GM10266 (cell line): ENCODE data around the gene SLC35E4.

ENCODE experiments used
- DNase-seq: peaks from one replicate; pipeline ENCODE4 v3.0.0; 2012; ENCODE audit errors: extremely low spot score
- CTCF ChIP-seq: IDR thresholded peaks from 2 replicates; pipeline ENCODE4 v1.5.1; 2012; ENCODE audit warnings: mild to moderate bottlenecking, low read depth; ENCODE audit not compliant: control insufficient read depth, insufficient read depth; ENCODE audit errors: missing control alignments

SLC35E4 gene

DNA sequence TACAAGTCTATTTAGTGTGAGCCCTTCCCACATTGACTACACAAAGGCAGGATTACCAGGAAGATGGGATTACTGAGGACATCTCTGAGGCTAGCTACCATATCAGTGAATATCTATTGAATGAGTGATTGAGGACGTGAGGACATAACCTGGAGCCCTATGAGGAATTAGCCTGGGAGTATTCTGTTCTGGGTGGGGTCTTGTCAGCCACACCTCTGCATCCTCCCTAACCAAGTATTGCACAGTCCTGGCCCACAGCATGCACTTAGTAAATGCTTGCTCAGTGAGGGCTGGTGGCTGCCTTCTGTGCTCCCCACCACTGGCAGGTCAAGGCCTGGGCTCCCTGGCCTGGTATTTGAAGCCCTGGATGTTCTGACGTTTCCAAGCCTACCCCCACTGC, 17.3 kb downstream of the SLC35E4 start:
- TF ChIP-seq CTCF: no peak
- no peak for DNase-seq

DNA sequence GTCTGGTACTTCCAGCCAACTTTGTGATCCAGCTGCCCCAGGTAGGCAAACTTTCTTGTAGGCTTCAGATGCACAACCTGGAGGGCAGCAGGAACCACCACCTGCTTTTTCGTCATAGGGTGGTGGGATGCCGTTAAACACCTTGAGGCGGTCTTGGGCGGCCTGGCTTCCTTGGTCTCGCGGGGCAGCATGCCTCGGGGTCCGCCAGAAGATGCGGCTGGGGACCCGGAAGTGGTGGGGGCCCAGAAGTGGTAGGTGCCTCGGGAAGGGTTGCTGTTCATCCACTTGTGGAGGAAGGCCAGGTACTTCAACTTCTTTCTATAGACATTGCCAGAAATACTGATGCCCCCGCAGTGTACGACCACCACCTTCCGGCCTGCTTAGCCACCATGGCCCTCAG, 18.8 kb downstream of the SLC35E4 start:
- no peak for TF ChIP-seq CTCF
- DNase-seq: no peak

DNA sequence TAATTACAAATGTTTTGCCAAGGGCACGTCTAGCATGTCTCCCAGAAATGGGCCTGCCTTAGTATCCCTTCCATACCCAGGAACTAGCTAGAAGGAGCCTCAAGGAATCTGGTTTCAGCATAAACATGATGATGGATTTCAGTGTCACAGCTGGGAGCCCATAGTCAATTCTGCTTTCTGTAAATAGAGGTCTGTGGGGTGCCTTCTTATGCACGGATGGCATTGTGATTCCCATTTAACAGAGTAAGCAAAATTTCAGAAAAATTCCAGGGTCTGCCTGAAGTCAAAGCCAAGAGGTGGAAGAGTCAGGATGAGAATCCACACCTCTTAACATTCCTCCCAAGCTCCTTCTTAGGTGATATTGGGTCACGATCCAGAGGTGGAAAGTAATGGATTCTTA, 20.0 kb downstream of the SLC35E4 start:
- no peak for DNase-seq

GRCh38 chr22:30662040-30662439, 26.5 kb downstream of the SLC35E4 start:
- no peak for TF ChIP-seq CTCF

More for the DNA sequence above, 20.0 kb downstream of the SLC35E4 start:
- TF ChIP-seq CTCF: no peak

GRCh38 chr22:30664798-30665197, 29.2 kb downstream of the SLC35E4 start:
- TF ChIP-seq CTCF: no peak
- DNase-seq: no peak

More at GRCh38 chr22:30662040-30662439, 26.5 kb downstream of the SLC35E4 start:
- no peak for DNase-seq

GRCh38 chr22:30665266-30665665, 29.7 kb downstream of the SLC35E4 start:
- no peak for DNase-seq
- no peak for TF ChIP-seq CTCF

DNA sequence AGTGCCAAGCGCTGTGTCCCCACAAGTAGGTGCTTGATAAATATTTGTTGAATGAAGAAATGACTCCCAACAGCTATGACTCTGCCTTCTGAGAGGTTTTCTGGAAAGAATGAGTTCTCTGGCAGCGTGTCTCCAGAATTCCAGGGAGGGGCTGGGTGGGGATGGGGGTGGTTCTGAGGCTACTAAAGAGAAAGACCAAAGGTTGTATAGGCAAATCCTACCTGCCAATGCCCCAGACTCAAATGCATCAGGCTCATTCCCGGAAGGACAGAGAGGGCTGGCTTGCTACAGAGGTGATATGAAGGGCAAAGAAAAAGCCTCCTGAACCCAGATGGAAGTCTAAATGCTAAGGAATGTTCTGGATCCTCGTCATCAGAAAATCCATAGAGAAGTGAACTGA, 30.2 kb downstream of the SLC35E4 start:
- TF ChIP-seq CTCF: no peak
- DNase-seq: no peak
